ENCODE results near the gene MICA. TPM values are rescaled to one million over a fixed set of nuclear protein-coding genes. Genes with fewer than 3 reads are reported as not detected.

Gene MICA
- total and polyA plus RNA-seq, 9 of the 15 experiments (the other 6 are each of a cell fraction or from before 2014, with no cell fraction given), result 11.8 to 24.6 (median 16.7) TPM

DNA sequence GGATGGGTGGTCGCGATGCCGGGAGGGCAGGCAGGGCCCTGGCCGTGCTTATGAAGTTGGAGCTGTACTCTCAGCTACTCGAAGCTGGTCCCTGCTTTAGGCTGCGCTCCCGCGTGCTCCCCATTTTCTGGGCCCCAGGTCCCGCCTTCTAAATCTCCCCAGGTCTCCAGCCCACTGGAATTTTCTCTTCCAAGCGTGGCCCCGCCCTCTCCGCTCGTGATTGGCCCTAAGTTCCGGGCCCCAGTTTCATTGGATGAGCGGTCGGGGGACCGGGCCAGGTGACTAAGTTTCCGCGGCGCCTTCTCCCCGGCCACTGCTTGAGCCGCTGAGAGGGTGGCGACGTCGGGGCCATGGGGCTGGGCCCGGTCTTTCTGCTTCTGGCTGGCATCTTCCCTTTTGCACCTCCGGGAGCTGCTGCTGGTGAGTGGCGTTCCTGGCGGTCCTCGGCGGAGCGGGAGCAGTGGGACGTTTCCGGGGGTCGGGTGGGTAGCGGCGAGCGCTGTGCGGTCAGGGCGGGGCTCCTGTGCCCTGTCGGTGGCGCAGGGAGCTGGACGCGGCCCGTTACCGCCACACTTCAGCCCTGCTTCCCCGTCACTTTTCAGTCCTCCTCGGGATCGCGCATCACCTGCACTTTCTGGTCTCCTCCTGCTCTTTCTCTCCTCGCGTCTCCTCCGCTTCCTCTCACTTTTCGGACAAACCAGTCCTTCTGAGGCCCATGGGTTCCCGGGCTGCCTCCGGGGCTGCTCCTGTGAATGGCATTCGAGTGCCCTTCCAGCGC is at the start of gene MICA (continued):
- TF ChIP-seq, protein P1, sequence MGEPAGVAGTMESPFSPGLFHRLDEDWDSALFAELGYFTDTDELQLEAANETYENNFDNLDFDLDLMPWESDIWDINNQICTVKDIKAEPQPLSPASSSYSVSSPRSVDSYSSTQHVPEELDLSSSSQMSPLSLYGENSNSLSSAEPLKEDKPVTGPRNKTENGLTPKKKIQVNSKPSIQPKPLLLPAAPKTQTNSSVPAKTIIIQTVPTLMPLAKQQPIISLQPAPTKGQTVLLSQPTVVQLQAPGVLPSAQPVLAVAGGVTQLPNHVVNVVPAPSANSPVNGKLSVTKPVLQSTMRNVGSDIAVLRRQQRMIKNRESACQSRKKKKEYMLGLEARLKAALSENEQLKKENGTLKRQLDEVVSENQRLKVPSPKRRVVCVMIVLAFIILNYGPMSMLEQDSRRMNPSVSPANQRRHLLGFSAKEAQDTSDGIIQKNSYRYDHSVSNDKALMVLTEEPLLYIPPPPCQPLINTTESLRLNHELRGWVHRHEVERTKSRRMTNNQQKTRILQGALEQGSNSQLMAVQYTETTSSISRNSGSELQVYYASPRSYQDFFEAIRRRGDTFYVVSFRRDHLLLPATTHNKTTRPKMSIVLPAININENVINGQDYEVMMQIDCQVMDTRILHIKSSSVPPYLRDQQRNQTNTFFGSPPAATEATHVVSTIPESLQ (CRISPR knock-in tag; IDR thresholded peaks at IDR 0.05), result peak; percentile 58; the same call in 1 of the 2 replicates
- TF ChIP-seq ZNF232 (CRISPR knock-in tag; IDR thresholded peaks at IDR 0.05), result no peak
- TF ChIP-seq ZNF280A (IDR thresholded peaks at IDR 0.05; ENCODE audit: low read depth, partially characterized antibody), result no peak
- no peak for TF ChIP-seq ZBED1 (IDR thresholded peaks at IDR 0.05)
- TF ChIP-seq ZNF324 (CRISPR knock-in tag; IDR thresholded peaks at IDR 0.05), result no peak
- peak; percentile 68 for TF ChIP-seq C11orf30 (IDR thresholded peaks at IDR 0.05; ENCODE audit: low read depth)
- TF ChIP-seq GATAD2A (IDR thresholded peaks at IDR 0.05), result no peak
- TF ChIP-seq TAF15 (IDR thresholded peaks at IDR 0.05; ENCODE audit: low read depth, low read length), result no peak
- peak; percentile 87 for TF ChIP-seq CTBP1 (IDR thresholded peaks at IDR 0.05; ENCODE audit: borderline replicate concordance)
- no peak for TF ChIP-seq SIX5 (IDR thresholded peaks at IDR 0.05; ENCODE audit: borderline replicate concordance in 1 of 2, insufficient read depth in 1 of 2, low read depth in 1 of 2, low read length in 2 of 2)
- no peak for TF ChIP-seq MED1 (CRISPR knock-in tag; IDR thresholded peaks at IDR 0.05; ENCODE audit: borderline replicate concordance)
- TF ChIP-seq CBX1 (IDR thresholded peaks at IDR 0.05; ENCODE audit: low read depth), result no peak
- peak; percentile 51; the same call in 1 of the 2 replicates for TF ChIP-seq GABPA (tag; conservative IDR thresholded peaks at IDR 0.05; ENCODE audit: low read depth)
- TF ChIP-seq JUND (IDR thresholded peaks at IDR 0.05; ENCODE audit: borderline replicate concordance, low read depth, low read length), result 0 out of 2 replicates have a peak, but pooled peaks have one; percentile 3
- TF ChIP-seq JUND (tag; IDR thresholded peaks at IDR 0.05; ENCODE audit: borderline replicate concordance, low read depth, low read length), result no peak
- no peak; the same call in 1 of the 2 replicates for TF ChIP-seq ZBTB34 (CRISPR knock-in tag; IDR thresholded peaks at IDR 0.05)
- TF ChIP-seq, protein P2, sequence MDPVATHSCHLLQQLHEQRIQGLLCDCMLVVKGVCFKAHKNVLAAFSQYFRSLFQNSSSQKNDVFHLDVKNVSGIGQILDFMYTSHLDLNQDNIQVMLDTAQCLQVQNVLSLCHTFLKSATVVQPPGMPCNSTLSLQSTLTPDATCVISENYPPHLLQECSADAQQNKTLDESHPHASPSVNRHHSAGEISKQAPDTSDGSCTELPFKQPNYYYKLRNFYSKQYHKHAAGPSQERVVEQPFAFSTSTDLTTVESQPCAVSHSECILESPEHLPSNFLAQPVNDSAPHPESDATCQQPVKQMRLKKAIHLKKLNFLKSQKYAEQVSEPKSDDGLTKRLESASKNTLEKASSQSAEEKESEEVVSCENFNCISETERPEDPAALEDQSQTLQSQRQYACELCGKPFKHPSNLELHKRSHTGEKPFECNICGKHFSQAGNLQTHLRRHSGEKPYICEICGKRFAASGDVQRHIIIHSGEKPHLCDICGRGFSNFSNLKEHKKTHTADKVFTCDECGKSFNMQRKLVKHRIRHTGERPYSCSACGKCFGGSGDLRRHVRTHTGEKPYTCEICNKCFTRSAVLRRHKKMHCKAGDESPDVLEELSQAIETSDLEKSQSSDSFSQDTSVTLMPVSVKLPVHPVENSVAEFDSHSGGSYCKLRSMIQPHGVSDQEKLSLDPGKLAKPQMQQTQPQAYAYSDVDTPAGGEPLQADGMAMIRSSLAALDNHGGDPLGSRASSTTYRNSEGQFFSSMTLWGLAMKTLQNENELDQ (CRISPR knock-in tag; IDR thresholded peaks at IDR 0.05; ENCODE audit: borderline replicate concordance), result no peak
- TF ChIP-seq ESRRA (IDR thresholded peaks at IDR 0.05; ENCODE audit: borderline replicate concordance, low read depth), result peak; percentile 61
- TF ChIP-seq DIDO1 (tag; IDR thresholded peaks at IDR 0.05; ENCODE audit: low read depth), result no peak
- no peak for TF ChIP-seq ZNF644 (tag; IDR thresholded peaks at IDR 0.05; ENCODE audit: low read depth)
